HepG2 (cell line): ENCODE data around the gene GPM6B. TPM values are rescaled to one million over a fixed set of nuclear protein-coding genes. Genes with fewer than 3 reads are reported as not detected.

Source experiments
- ATAC-seq: fragments of 200-7000 bp; cut with Tn5 transposase; 3 replicates; pipeline ENCODE4 v1.9.1; 2020; ENCODE audit warnings: mild to moderate bottlenecking, moderate library complexity
- BruUV-seq: library from RNA; stranded (reverse); fragments of 400-500 nt; replicated peaks from 2 replicates; lab custom pipeline; 2021; lab: Mats Ljungman, UMichigan
- CTCF ChIA-PET: fragments of 300-600 bp; formaldehyde crosslinking; extraction: SDS; loops from one replicate; lab custom pipeline; 2021; ENCODE audit warnings: low total read pairs, inconsistent platforms, low intra/inter-chr PET ratio; lab: Yijun Ruan, JAX
- POLR2A ChIA-PET: fragments of 350-600 bp; sonication (Branson Sonifier 250); formaldehyde crosslinking; loops from one replicate; lab custom pipeline; 2020; ENCODE audit warnings: antibody characterized with exemption, inconsistent platforms; lab: Yijun Ruan, JAX
- DNase-seq: peaks from one replicate; pipeline ENCODE4 v3.0.0-alpha.2; 2015; ENCODE audit warnings: low spot score
- FAIRE-seq: peaks from 3 replicates; lab custom pipeline; 2011; peaks lifted over from hg19 to GRCh38; lab: Jason Lieb, UNC
- H2AFZ ChIP-seq: one replicate; pipeline ENCODE4 v1.6.1; 2011; ENCODE audit warnings: low read length, inconsistent platforms
- H3K27ac ChIP-seq: fragments of 300-600 bp; 3 replicates; pipeline ENCODE4 v1.8.0; 2011; ENCODE audit warnings: mixed run types, mild to moderate bottlenecking, mixed read lengths, low read length, inconsistent platforms; ENCODE audit not compliant: insufficient read depth; ENCODE audit errors: extremely low read length
- H3K27me3 ChIP-seq, 2 experiments: fragments of 200-600 bp in 1 of 2; 2 replicates in 1 of 2; 3 replicates in 1 of 2; pipeline versions ENCODE4 v1.6.0 to v1.8.0; 2011; ENCODE audit warnings: low read length in 2 of 2, mild to moderate bottlenecking in 2 of 2, moderate library complexity in 2 of 2, inconsistent platforms in 1 of 2; ENCODE audit not compliant: insufficient read depth in 2 of 2, control insufficient read depth in 1 of 2
- H3K36me3 ChIP-seq, 2 experiments: fragments of 200-600 bp in 1 of 2; replicated peaks in 1 of 2; 2 replicates in 1 of 2; 3 replicates in 1 of 2; pipeline versions ENCODE4 v1.5.1 to v1.8.0; 2011; ENCODE audit warnings: low read length in 2 of 2, inconsistent platforms in 1 of 2; ENCODE audit not compliant: insufficient read depth in 2 of 2, control insufficient read depth in 1 of 2
- H3K4me1 ChIP-seq: 2 replicates; pipeline ENCODE4 v1.5.1; 2012; ENCODE audit warnings: low read length, inconsistent platforms; ENCODE audit not compliant: insufficient read depth
- H3K4me2 ChIP-seq: 2 replicates; pipeline ENCODE4 v1.6.0; 2011; ENCODE audit warnings: low read depth, low read length, inconsistent platforms
- H3K4me3 ChIP-seq, 3 experiments: fragments of 200-600 bp in 1 of 3; sonication (generic), shearing (Covaris generic) in 1 of 3; replicated peaks in 1 of 3; 2 replicates each; pipeline ENCODE4 v1.5.1; 2011 to 2016; ENCODE audit warnings: low read length in 3 of 3, inconsistent platforms in 2 of 3, low read depth in 2 of 3, mild to moderate bottlenecking in 2 of 3, control low read depth in 1 of 3, mixed read lengths in 1 of 3; ENCODE audit not compliant: insufficient read depth in 1 of 3
- H3K79me2 ChIP-seq: one replicate; pipeline ENCODE4 v1.6.1; 2011; ENCODE audit warnings: low read length, inconsistent platforms; ENCODE audit not compliant: insufficient read depth
- H3K9ac ChIP-seq: 2 replicates; pipeline ENCODE4 v1.6.0; 2011; ENCODE audit warnings: mild to moderate bottlenecking, low read depth, low read length, inconsistent platforms; ENCODE audit not compliant: insufficient read depth
- H3K9me3 ChIP-seq: 2 replicates; pipeline ENCODE4 v1.5.1; 2012; ENCODE audit warnings: mild to moderate bottlenecking, low read length
- H4K20me1 ChIP-seq: 2 replicates; pipeline ENCODE4 v1.6.0; 2011; ENCODE audit warnings: inconsistent platforms, mild to moderate bottlenecking, low read length, moderate library complexity; ENCODE audit not compliant: insufficient read depth
- KLF12 ChIP-seq: sonication (generic); formaldehyde crosslinking; IDR thresholded peaks from 2 replicates; pipeline ENCODE4 v1.4.0; 2020; ENCODE audit warnings: missing genetic modification reagents, borderline replicate concordance
- ZNF547 ChIP-seq: sonication (generic); formaldehyde crosslinking; IDR thresholded peaks from 2 replicates; pipeline ENCODE4 v1.5.1; 2020; ENCODE audit warnings: mild to moderate bottlenecking, missing genetic modification reagents
- ZNF660 ChIP-seq: sonication (generic); formaldehyde crosslinking; IDR thresholded peaks from 2 replicates; pipeline ENCODE4 v1.5.1; 2020; ENCODE audit warnings: mild to moderate bottlenecking, low read depth, missing genetic modification reagents, borderline replicate concordance
- ZNF773 ChIP-seq: sonication (generic); formaldehyde crosslinking; IDR thresholded peaks from 2 replicates; pipeline ENCODE4 v1.4.0; 2020; ENCODE audit warnings: missing genetic modification reagents, borderline replicate concordance
- ZSCAN25 ChIP-seq: sonication (generic); formaldehyde crosslinking; IDR thresholded peaks from 2 replicates; pipeline ENCODE4 v1.8.0; 2022; ENCODE audit warnings: mild to moderate bottlenecking, missing genetic modification reagents
- WGBS: methylation state at CpG from one replicate; pipeline ENCODE4 v1.1.6; 2017; ENCODE audit warnings: low lambda C conversion rate; 5-methylcytosine and 5-hydroxymethylcytosine counted together
- in situ Hi-C: cut with HindIII; loops from 2 replicates; pipeline ENCODE4 v1.10.0; 2017; ENCODE audit warnings: low pct_unique_long_range_greater_than_20kb; ENCODE audit not compliant: extremely low pct_ligation_motif_present
- intact Hi-C: fragments of 100-400 bp; cut with micrococcal nuclease; formaldehyde crosslinking; loops from one replicate; pipeline ENCODE4 v1.10.0; 2022; ENCODE audit not compliant: unreplicated experiment
- polyA plus RNA-seq, 8 experiments: library from polyadenylated mRNA; depleted of rRNA in 3 of 8; stranded (reverse) in 7 of 8; unstranded in 1 of 8; fragments of >200 nt; fragmentation: Illumina TruSeq in 4 of 8; extraction: Trizol in 4 of 8; gene quantifications; 2 replicates each; pipeline versions ENCODE4 v1.2.1 to v1.2.3, GENCODE V29; 2011 to 2016; ENCODE audit warnings: low read depth in 4 of 8, missing spikeins in 1 of 8, mixed read lengths in 1 of 8; ENCODE audit not compliant: insufficient read depth in 1 of 8
- total RNA-seq, 5 experiments: library from RNA; depleted of rRNA; stranded (reverse); fragments of >200 nt; fragmentation: Illumina TruSeq; extraction: Trizol; gene quantifications; 2 replicates each; pipeline ENCODE4 v1.2.3, GENCODE V29; 2016; ENCODE audit warnings: low read depth in 1 of 5
- TF ChIP-seq, protein P1 (sequence below): sonication (generic); formaldehyde crosslinking; IDR thresholded peaks from 2 replicates; pipeline ENCODE4 v1.5.1; 2020; ENCODE audit warnings: missing genetic modification reagents, mild to moderate bottlenecking, borderline replicate concordance

The GPM6B gene
- total and polyA plus RNA-seq, 2 of the 13 experiments (the other 11 are each of a cell fraction or from before 2014, with no cell fraction given): not detected

DNA sequence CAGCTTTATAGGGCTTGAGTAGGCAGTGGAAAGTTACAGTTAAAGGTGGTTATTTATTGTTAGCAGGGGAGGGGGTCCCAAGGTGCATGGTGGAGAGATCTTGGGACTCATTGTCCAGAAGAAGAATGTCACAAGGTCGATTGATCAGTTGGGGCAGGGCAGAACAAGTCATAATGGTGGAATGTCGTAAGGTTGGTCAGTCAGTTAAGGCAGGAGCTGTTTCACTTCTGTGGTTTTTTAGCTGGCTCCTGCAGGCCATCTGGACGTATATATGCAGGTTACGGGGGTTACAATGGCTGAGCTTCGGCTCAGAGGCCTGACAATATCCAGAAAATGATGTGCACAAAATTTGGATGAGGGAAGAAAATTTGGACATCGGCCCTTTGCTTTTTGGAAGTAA lies 75.2 kb downstream of the GPM6B start:
- Histone ChIP-seq H3K27me3 (no peaks in the 10 kb centered on the region), H2AFZ (no peak overlapping the region), H3K27ac (no peak overlapping the region), H3K36me3 (peaks cover 0 to 7% of the 10 kb centered on the region in 2 experiments; a peak in 1 of 5 replicates), H4K20me1 (no peaks in the 10 kb centered on the region), H3K9me3 (no peaks in the 10 kb centered on the region), H3K4me1 (peaks cover 9% of the 10 kb centered on the region; the same call in 1 of the 2 replicates), H3K4me3 (no peak overlapping the region), H3K79me2 (no peaks in the 10 kb centered on the region), H3K4me2 (no peak overlapping the region), H3K9ac (no peak overlapping the region)
- WGBS: 77% methylated on average over 4 of the region's 6 CpGs
- BruUV-seq: no TSS peak
- ChIA-PET POLR2A (no interaction called here), CTCF (no interaction called here)
- no peak for TF ChIP-seq ZNF773 (CRISPR knock-in tag)
- no peak for TF ChIP-seq KLF12 (CRISPR knock-in tag)
- no peak for TF ChIP-seq ZSCAN25
- TF ChIP-seq, protein P1, sequence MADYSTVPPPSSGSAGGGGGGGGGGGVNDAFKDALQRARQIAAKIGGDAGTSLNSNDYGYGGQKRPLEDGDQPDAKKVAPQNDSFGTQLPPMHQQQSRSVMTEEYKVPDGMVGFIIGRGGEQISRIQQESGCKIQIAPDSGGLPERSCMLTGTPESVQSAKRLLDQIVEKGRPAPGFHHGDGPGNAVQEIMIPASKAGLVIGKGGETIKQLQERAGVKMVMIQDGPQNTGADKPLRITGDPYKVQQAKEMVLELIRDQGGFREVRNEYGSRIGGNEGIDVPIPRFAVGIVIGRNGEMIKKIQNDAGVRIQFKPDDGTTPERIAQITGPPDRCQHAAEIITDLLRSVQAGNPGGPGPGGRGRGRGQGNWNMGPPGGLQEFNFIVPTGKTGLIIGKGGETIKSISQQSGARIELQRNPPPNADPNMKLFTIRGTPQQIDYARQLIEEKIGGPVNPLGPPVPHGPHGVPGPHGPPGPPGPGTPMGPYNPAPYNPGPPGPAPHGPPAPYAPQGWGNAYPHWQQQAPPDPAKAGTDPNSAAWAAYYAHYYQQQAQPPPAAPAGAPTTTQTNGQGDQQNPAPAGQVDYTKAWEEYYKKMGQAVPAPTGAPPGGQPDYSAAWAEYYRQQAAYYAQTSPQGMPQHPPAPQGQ (CRISPR knock-in tag): no peak
- TF ChIP-seq ZNF660: no peak
- TF ChIP-seq ZNF547: no peak
- no peak for DNase-seq
- in situ Hi-C loops (no loop called here), intact Hi-C loops (no loop called here)
- ATAC-seq: no peak
- FAIRE-seq: no peak
